DMS 273 treated with DMSO at 0.1 percent for 48 hours (cell line): ENCODE measurements around the gene PLCE1.

Source experiments
- DNase-seq: peaks from one replicate; lab custom pipeline; 2025; lab: John Stamatoyannopoulos, UW

Gene PLCE1

DNA sequence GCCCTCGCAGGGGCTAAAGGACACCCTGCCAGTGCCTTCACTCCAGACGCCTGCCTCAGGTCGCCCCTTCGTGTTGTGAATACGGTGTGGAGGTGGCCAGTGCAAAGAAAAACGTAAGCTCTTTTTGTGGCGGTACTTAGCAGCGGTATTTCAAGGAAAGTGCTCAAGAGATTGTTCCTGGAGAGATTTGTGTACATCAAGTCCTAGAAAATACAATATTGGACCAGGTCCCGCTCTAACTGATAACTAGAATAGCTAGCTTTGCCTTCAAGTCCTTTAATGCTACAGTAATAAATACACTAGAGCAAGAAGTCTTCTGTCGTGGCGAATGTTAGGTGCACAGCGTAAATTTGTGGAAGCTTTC, 689 bp downstream of the PLCE1 start:
- DNase-seq: no peak

GRCh38 chr10:93995182-93995581, 1.5 kb downstream of the PLCE1 start:
- DNase-seq: no peak

GRCh38 chr10:93995598-93996271, 2.0 kb downstream of the PLCE1 start:
- no peak for DNase-seq

GRCh38 chr10:93996551-93996950, 2.8 kb downstream of the PLCE1 start:
- no peak for DNase-seq

DNA sequence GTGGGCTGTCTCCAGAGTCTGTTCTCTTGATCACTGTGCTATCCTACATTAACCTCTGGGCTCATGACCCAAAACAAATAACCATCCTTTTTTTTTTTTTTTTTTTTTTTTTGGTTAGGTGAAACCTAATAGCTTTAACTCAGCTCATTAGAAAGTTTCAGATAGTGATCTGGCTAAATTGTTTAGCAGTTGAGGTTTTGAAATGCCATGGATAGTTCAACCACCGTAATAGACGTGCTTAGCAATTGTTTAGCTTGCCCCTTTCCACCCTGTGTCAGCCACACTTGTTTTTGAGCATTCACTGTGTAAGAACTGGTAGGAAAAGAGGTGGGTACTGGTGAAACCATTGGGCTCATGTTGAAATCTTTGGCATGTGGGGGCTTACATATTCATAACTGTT, 3.8 kb downstream of the PLCE1 start:
- DNase-seq: no peak

DNA sequence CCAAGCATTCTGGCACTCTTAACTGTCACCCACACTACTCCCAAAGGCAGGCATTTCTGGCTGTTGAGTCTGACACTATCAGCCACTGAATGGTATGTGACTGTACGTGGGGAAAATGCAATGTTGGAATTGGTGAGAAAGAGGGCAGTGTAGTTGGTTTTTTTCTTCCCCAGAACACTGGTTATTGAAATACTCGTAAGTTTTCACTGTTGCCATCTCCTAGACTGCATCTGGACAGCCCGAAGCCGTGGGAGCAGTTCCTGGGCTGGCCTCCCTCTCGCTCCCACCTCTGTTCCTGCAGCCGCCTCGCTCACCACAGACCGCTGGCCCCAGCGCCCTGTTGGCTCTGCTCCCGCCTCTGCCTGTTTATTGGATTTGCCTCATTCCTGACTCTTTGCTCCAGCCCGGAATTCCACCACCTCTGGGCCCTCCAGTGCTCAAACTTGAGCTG, 5.7 kb downstream of the PLCE1 start:
- DNase-seq: no peak

DNA sequence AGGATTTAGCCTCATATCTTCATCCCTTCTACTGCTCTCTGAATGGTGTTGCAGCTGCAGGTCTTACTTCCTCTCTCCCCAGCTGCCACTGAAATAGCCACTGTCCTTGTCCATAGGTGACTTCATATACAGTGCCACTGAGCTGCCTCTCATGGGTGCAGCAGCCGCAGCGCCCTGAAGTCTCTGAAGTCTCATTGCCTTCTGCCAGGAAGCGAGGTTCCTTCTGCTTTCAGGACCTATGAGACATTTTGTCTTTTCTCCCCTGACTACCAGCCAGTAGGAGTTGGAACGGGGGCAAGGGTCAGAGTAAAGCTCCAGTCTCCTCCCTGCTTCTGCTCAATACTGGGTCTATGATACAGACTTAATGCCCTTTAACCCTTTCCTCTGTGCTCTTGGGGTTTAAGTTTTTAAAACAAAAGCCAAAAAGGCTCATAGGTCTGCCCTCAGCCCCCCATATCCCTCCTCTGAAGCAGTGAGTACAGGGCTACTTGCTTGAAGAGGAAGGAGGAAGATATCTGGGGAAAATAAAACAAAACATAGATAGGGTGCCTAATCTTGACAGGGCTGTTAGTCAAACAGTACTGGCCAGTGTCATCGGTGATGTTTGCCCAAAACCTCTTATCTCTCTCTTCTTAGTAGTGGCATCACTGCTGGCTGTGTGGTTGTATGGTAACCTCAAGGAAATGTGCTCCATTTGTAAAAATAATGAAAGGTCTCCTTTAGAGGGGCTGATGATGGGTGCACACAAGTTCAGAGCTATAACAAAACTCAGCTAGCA, 7.1 kb downstream of the PLCE1 start:
- DNase-seq: no peak

DNA sequence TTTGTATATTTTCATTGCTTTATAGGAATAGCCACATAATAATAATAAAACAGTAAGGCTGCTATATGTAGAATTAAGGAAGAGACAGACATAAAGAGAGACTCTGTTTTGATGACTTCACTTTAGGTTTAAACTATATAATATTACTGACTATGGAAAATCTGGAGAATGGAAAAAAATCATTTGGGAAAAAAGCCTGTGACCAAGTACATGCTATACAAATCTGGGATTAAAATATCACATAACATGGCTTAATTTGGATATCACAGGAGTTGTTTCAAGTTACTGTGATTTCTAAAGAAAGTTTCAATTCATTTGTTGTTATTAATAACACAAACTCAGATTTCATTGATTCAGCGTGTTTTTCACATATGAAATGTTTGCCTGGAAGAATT, 7.7 kb downstream of the PLCE1 start:
- DNase-seq: no peak

DNA sequence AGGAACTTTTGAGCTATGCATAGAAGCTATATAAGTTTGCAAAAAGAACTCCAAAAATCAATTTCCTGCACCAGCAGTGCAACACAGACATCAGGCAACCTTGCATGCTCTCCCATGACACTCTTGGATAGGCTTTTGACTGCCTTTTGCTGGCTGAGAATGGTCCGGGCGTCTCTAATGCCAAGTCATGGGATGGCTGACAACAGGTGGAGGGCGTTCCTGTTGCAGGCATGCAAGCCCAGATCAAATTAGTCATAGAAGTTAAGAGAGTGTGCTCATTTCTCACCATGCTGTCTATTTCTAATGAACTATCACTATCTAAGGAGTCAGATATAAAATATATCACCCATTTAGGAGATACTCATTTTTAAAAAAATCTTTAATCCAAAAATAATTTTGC, 8.4 kb downstream of the PLCE1 start:
- DNase-seq: no peak

GRCh38 chr10:94003488-94003887, 9.8 kb downstream of the PLCE1 start:
- no peak for DNase-seq

DNA sequence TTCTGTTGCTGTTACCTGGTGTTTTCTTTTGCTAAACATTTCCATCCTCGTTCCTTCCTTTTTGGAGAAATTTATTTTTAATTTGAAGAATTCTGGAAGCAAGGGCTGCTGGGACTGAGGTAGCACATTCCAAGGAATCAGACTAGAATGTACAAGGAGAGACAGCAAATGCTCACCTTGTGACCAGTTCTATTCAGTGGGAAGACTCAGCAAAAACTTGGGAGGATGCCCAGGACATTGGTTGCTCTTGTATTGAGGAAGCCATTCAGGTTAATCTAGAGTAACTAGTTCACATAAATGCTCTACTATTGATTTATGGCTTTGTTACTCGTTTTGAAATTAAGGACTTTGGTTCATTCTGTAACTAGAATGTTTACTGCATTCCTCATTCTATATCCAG, 11.3 kb downstream of the PLCE1 start:
- no peak for DNase-seq

DNA sequence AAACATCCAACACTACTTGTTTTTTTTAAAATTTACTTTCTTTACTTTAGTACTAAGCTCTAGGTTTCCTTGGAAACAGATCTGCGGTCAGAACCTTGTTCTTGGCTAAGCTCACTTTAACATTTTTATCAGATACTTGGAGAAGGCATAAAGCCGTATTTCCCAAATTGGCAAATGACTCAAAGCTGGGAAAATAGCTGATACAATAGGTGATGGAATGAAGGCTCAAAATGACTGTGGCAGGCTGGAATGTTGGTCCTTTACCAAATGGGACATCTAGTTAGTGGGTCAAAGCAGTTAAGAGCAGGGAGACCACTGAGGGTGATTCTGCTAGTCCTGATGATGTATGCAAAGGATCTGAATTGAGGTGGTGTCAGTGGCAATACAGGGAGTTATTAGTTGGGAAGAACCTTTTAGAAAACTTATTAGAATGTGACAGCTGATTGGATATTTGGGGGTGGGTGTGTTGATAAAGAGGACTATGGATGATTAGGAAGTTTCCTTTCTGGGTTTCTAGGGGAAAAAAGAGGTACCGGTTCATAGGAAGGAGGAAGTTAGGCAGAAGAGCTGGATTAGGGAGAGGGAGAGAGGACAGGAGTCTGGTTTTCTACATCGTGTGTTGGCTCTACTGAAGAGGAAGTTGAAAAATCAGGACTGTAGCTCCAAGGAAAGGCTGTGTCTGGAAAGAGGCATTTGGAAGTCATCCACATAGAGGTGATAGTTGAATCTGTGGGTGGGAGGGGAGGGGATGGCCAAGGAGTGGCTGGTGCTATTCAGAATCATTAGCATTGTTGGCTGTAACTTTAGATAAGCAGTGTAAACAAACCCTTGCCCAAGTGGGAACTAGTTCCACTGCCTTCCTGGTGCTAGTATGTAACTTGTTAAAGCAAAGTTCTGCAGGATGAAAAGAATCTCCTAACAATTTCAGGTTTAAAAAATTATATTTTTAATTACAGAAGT, 13.1 kb downstream of the PLCE1 start:
- DNase-seq: no peak

- no peak for DNase-seq
These were observed 14.8 kb downstream of the PLCE1 start for GRCh38 chr10:94008526-94008925.

DNA sequence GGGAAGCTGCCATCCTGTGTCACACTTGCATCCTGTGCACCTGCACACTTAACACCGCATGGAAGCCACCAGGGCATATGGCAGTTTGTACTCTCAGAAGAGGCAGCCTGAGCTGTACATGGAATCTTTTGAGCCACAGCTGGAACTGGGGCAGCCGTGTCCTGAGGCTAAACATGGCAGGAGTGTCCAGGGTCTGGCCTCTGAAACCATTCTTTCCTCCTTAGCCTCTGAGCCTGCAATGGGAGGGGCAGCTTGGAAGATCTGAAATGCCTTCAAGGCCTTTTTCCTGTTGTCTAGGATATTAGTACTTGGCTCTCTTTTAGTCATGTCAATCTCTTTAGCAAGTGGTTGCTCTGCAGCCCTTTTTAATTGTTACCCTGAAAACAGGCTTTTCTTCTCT, 16.4 kb downstream of the PLCE1 start:
- no peak for DNase-seq

DNA sequence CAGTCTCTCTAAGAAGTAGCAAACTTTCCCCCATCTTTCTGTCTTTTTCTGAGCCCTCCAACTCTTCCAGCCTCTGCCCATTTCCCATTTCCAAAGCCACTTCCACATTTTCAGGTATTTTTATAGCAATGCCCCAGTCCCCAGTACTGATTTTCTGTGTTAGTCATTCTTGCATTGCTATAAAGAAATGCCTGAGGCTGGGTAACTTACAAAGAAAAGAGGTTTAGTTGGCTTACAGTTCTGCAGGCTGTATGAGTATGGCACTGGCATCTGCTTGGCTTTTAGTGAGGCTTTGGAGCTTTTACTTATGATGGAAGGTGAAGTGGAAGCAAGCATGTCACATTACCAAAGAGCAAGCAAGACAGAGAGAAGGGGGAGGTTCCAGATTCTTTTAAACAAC, 17.2 kb downstream of the PLCE1 start:
- DNase-seq: no peak

DNA sequence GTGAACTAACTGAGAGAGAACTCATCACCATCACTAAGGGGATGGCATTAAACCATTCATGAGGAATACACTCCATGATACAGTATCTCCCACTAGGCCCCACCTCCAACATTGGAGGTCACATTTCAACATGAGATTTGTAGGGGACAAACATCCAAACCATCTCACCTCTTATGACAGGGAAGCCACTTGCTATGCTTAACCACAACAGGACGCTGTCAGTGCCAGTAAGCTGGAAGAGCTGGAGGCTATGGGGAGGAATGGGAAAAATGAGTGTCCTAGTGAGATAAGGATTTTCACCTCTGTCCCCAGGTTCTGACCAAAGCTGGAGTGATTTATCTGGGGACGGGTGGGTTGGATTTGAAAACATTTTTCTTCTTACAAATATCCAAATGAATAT, 17.6 kb downstream of the PLCE1 start:
- no peak for DNase-seq

- DNase-seq: no peak
These were observed 19.1 kb downstream of the PLCE1 start for GRCh38 chr10:94012834-94013233.

- DNase-seq: no peak
These were observed 19.6 kb downstream of the PLCE1 start for GRCh38 chr10:94013331-94013760.

- no peak for DNase-seq
These were observed 20.6 kb downstream of the PLCE1 start for GRCh38 chr10:94014304-94014703.

DNA sequence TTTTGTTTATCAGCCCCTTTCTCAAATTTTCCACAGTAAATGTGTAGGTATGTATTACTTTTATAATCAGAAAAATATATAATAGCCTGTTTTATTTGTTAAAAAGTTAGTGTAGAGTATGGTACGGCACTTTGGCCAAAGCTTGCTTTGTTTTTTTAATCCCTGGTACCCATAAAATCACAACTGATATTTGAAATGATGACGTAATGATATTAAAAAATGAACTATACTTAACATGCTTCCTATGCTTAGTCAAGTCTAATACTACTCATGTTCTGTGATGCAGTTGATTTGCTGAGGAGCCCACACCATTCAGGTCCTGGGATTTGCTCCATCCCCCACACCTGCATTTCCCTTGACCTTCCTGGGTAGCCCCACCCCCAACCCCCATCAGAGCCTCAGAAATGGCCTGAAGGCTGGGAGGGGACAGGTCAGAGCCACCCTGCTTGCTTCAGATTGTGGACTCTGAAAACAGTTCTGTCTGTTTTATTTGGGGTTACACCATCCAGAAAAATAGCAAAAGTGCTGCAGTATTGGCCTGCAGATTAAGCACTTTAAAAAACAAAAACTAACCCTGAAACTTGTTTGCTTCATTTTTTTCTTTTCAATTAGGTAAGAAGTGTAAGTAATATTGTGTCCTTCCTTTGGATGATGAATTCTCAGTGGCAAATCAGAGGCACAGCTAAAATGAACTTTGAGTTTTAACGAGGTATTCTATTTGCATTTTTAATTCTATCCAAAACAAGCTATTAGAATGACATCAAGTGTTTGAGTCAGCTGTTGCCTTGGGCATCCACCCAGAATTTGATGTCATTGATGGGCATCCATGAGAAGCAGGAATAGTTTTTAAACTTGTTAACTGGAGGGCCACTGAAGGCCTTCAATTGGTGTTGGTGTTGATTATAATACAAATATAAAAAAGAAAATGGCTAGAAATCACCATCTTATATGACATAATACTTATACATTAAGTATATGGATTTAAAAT, 23.3 kb downstream of the PLCE1 start:
- DNase-seq: no peak

DNA sequence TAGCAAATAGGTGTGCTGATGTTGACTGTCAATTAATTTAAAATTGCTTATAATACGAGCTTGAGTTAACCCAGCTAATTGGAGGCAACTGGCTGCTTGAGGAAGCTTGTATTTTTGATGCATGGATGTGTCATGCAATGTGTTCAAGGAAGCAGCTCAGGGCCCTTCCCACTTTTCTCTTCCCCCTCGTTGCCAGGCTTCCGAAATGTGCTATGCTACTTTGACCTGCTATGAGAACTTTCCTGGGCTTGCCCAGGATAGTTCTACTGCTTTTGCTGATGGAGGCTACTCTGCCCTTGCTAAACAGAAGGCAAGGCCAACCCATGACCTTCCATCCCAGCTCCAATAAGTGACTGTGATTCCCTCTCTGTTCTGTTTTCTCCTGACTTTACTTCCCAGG, 24.4 kb downstream of the PLCE1 start:
- DNase-seq: no peak
